ACHN (cell line): Measurements from ENCODE around the gene CPHXL2.

Experiments
- DNase-seq: peaks from one replicate; pipeline ENCODE4 v3.0.0-alpha.2; 2015
- in situ Hi-C: cut with HindIII; loops from 2 replicates; pipeline ENCODE4 v1.10.0; 2017; ENCODE audit warnings: low sequenced_read_pairs, low pct_ligation_motif_present, low pct_unique_long_range_greater_than_20kb

The CPHXL2 gene

GRCh38 chr16:75647492-75648264 lies 29.1 kb downstream of the CPHXL2 start, which contains the start of the genes KARS1 and TERF2IP:
Gene KARS1 (minus strand): TSS chr16:75647665. CDS start chr16:75647639, 26 bp downstream.
Gene TERF2IP (plus strand): TSS chr16:75647773. CDS start chr16:75647883, 110 bp downstream.
- in situ Hi-C loops = no loop called here
- DNase-seq = peak; percentile 96

GRCh38 chr16:75647112-75647491 lies 29.7 kb downstream of the CPHXL2 start:
- DNase-seq = no peak
- in situ Hi-C loops = no loop called here

GRCh38 chr16:75644240-75645012 lies 32.4 kb downstream of the CPHXL2 start:
- DNase-seq = no peak
- in situ Hi-C loops = no loop called here

GRCh38 chr16:75640598-75640997 lies 36.2 kb downstream of the CPHXL2 start:
- in situ Hi-C loops = no loop called here
- no peak for DNase-seq

GRCh38 chr16:75635036-75635435 lies 41.8 kb downstream of the CPHXL2 start:
- in situ Hi-C loops = no loop called here
- DNase-seq = no peak

- in situ Hi-C loops = no loop called here
- no peak for DNase-seq
These were observed 44.0 kb downstream of the CPHXL2 start for GRCh38 chr16:75632857-75633256.

GRCh38 chr16:75630052-75630451 lies 46.8 kb downstream of the CPHXL2 start:
- in situ Hi-C loops = no loop called here
- DNase-seq = no peak

GRCh38 chr16:75629132-75629531 lies 47.7 kb downstream of the CPHXL2 start:
- in situ Hi-C loops = no loop called here
- DNase-seq = no peak

GRCh38 chr16:75628351-75628750 lies 48.5 kb downstream of the CPHXL2 start:
- DNase-seq = no peak
- in situ Hi-C loops = no loop called here

GRCh38 chr16:75627851-75628250 lies 49.0 kb downstream of the CPHXL2 start:
- in situ Hi-C loops = no loop called here
- DNase-seq = no peak

- DNase-seq = no peak
- in situ Hi-C loops = no loop called here
These were observed 50.0 kb downstream of the CPHXL2 start for GRCh38 chr16:75626806-75627205.

GRCh38 chr16:75624921-75625334 lies 51.9 kb downstream of the CPHXL2 start:
- peak; percentile 14 for DNase-seq

GRCh38 chr16:75622761-75623605 lies 53.8 kb downstream of the CPHXL2 start, which contains the start of gene ADAT1:
Gene ADAT1 (minus strand): TSS chr16:75623281. CDS start chr16:75620799, 2,482 bp downstream.
- in situ Hi-C loops = no loop called here
- peak; percentile 100 for DNase-seq

More at GRCh38 chr16:75624921-75625334, 51.9 kb downstream of the CPHXL2 start:
- in situ Hi-C loops = no loop called here

GRCh38 chr16:75621170-75621477 lies 55.7 kb downstream of the CPHXL2 start:
- DNase-seq = peak; percentile 57
- in situ Hi-C loops = no loop called here

- in situ Hi-C loops = no loop called here
- no peak for DNase-seq
These were observed 56.3 kb downstream of the CPHXL2 start for GRCh38 chr16:75620326-75621169.

- in situ Hi-C loops = no loop called here
These were observed 58.0 kb downstream of the CPHXL2 start for GRCh38 chr16:75618780-75619179.

GRCh38 chr16:75617121-75617520 lies 59.7 kb downstream of the CPHXL2 start:
- no peak for DNase-seq
- in situ Hi-C loops = no loop called here

More at GRCh38 chr16:75618780-75619179, 58.0 kb downstream of the CPHXL2 start:
- no peak for DNase-seq

GRCh38 chr16:75616521-75617010 lies 60.2 kb downstream of the CPHXL2 start:
- in situ Hi-C loops = no loop called here
- no peak for DNase-seq
